Ascending aorta (tissue), 2 donors: ENCODE measurements around the gene SUPT3H. TPM values are rescaled to one million over a fixed set of nuclear protein-coding genes. Genes with fewer than 3 reads are reported as not detected.

Experiments used
- DNase-seq, 2 donors: peaks; one replicate each; pipeline ENCODE4 v3.0.0-alpha.2; 2019; ENCODE audit warnings: low spot score in 2 of 2
- H3K27ac ChIP-seq, 2 donors: fragments of 200-600 bp; sonication (generic); one replicate each; pipeline ENCODE4 v1.5.1; 2016 to 2017; ENCODE audit warnings: mild to moderate bottlenecking in 1 of 2
- H3K27me3 ChIP-seq: fragments of 200-600 bp; sonication (generic); one replicate; pipeline ENCODE4 v1.5.1; 2017
- H3K36me3 ChIP-seq, 2 donors: fragments of 200-600 bp; sonication (generic); one replicate each; pipeline ENCODE4 v1.5.1; 2016
- H3K4me1 ChIP-seq, 2 donors: fragments of 200-600 bp; sonication (generic); one replicate each; pipeline ENCODE4 v1.5.1; 2016 to 2017; ENCODE audit warnings: mild to moderate bottlenecking in 1 of 2
- H3K4me3 ChIP-seq, 2 donors: fragments of 200-600 bp; sonication (generic); one replicate each; pipeline ENCODE4 v1.5.1; 2016 to 2017; ENCODE audit warnings: mild to moderate bottlenecking in 1 of 2
- H3K9me3 ChIP-seq, 2 donors: fragments of 200-600 bp; sonication (generic); one replicate each; pipeline ENCODE4 v1.5.1; 2016
- CTCF ChIP-seq, 3 experiments: fragments of 200-600 bp in 2 of 3; fragments of 450-650 bp in 1 of 3; sonication (generic) in 2 of 3; IDR thresholded peaks; one replicate each; pipeline ENCODE4 v1.5.1; 2016 to 2019; ENCODE audit warnings: antibody characterized with exemption in 3 of 3, mild to moderate bottlenecking in 1 of 3, moderate library complexity in 1 of 3
- intact Hi-C: fragments of 100-400 bp; cut with DNase I; formaldehyde crosslinking; loops from one replicate; pipeline ENCODE4 v1.15.1; 2023
- total RNA-seq: library from RNA; depleted of rRNA; stranded (reverse); fragments of >200 nt; gene quantifications from one replicate; pipeline ENCODE4 v1.1.0, GENCODE V29; 2016

Gene SUPT3H
- total RNA-seq, 1 donor from 2014 or later = not detected

GRCh38 chr6:44942798-44943197, 434.9 kb downstream of the SUPT3H start:
- H3K27ac ChIP-seq = no peak overlapping the region
- no peaks in the 10 kb centered on the region for H3K36me3 ChIP-seq
- intact Hi-C loops = no loop called here
- peaks cover 0 to 20% of the 10 kb centered on the region in 2 donors for H3K9me3 ChIP-seq
- no peaks in the 10 kb centered on the region for H3K27me3 ChIP-seq
- no peaks in the 10 kb centered on the region for H3K4me1 ChIP-seq
- no peak for DNase-seq
- H3K4me3 ChIP-seq = no peak overlapping the region
- TF ChIP-seq CTCF (IDR thresholded peaks at IDR 0.05) = no peak

- no peaks in the 10 kb centered on the region for H3K4me1 ChIP-seq
- H3K36me3 ChIP-seq = no peaks in the 10 kb centered on the region
- DNase-seq = no peak
- no peak overlapping the region for H3K27ac ChIP-seq
- intact Hi-C loops = no loop called here
- TF ChIP-seq CTCF (IDR thresholded peaks at IDR 0.05) = no peak
- no peaks in the 10 kb centered on the region for H3K27me3 ChIP-seq
- peaks cover 0 to 20% of the 10 kb centered on the region in 2 donors for H3K9me3 ChIP-seq
- no peak overlapping the region for H3K4me3 ChIP-seq
These were observed 435.5 kb downstream of the SUPT3H start for GRCh38 chr6:44942201-44942600.

GRCh38 chr6:44940367-44940766, 437.4 kb downstream of the SUPT3H start:
- Histone ChIP-seq H3K9me3 (peaks cover 0 to 3% of the 10 kb centered on the region in 2 donors), H3K27me3 (no peaks in the 10 kb centered on the region), H3K27ac (no peak overlapping the region), H3K4me1 (no peaks in the 10 kb centered on the region), H3K4me3 (no peak overlapping the region), H3K36me3 (no peaks in the 10 kb centered on the region)
- intact Hi-C loops = no loop called here
- DNase-seq = no peak
- TF ChIP-seq CTCF (IDR thresholded peaks at IDR 0.05) = no peak

DNA sequence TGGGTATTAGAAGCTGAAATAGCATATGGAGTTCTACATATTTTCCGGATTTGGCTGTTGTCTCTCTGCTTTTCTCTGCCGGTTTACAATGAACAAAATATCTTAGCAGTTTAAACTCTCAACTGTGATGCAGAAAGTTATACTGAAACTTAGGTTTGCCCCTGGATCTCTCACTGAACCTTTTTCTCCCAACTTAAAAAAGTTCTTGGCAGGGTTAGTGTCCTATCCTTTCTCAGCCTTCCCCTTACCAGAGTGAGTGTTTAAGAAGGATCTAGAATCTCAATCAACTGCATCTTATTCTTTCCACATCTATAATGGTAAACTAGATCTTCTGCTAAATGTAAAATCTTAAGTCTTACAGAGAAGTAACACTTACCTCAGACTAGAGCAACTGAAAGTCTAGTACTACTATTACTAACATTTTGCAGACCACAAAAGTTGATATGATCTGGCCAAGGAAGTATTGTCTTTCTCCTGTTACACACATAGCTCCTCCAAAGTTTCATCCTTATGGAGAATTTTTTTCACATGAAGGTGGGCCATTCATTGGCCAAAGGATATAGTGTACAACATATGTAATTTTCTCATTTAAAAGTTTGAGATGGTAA, 441.9 kb downstream of the SUPT3H start:
- TF ChIP-seq CTCF (IDR thresholded peaks at IDR 0.05) = no peak
- Histone ChIP-seq H3K4me1 (no peaks in the 10 kb centered on the region), H3K27ac (no peak overlapping the region), H3K27me3 (no peaks in the 10 kb centered on the region), H3K36me3 (no peaks in the 10 kb centered on the region), H3K9me3 (no peaks in the 10 kb centered on the region), H3K4me3 (no peak overlapping the region)
- DNase-seq = no peak
- intact Hi-C loops = no loop called here

- Histone ChIP-seq H3K4me1 (no peaks in the 10 kb centered on the region), H3K4me3 (no peak overlapping the region)
- intact Hi-C loops = no loop called here
These were observed 444.6 kb downstream of the SUPT3H start for GRCh38 chr6:44933108-44933507.

More at GRCh38 chr6:44933108-44933507, 444.6 kb downstream of the SUPT3H start:
- no peak for DNase-seq
- H3K36me3 ChIP-seq = no peaks in the 10 kb centered on the region
- no peak overlapping the region for H3K27ac ChIP-seq
- no peak for TF ChIP-seq CTCF (IDR thresholded peaks at IDR 0.05)
- H3K27me3 ChIP-seq = no peaks in the 10 kb centered on the region
- no peaks in the 10 kb centered on the region for H3K9me3 ChIP-seq
